Neuronal stem cell (in vitro differentiated cells): Measurements from ENCODE around the gene ARHGAP31.
"Not testable (repeated sequence)": the region's sequence is repeated elsewhere in the genome, so short reads cannot be mapped to it uniquely, and the experiment has no call there.

Source experiments
- DNase-seq: peaks from one replicate; pipeline ENCODE4 v3.0.0-alpha.2; 2013; ENCODE audit warnings: low spot score
- H2AFZ ChIP-seq: one replicate; pipeline ENCODE4 v1.6.1; 2013; ENCODE audit warnings: mild to moderate bottlenecking, low read length, inconsistent platforms
- H2AK5ac ChIP-seq: 2 replicates; pipeline ENCODE4 v1.6.1; 2013; ENCODE audit warnings: low read depth, mild to moderate bottlenecking, inconsistent platforms, low read length, moderate library complexity, mixed read lengths
- H2BK120ac ChIP-seq: 2 replicates; pipeline ENCODE4 v1.6.1; 2013; ENCODE audit warnings: low read depth, mild to moderate bottlenecking, inconsistent platforms, low read length, moderate library complexity, mixed read lengths
- H2BK12ac ChIP-seq: one replicate; pipeline ENCODE4 v1.6.1; 2013; ENCODE audit warnings: low read length, inconsistent platforms
- H2BK15ac ChIP-seq: 2 replicates; pipeline ENCODE4 v1.6.1; 2013; ENCODE audit warnings: mild to moderate bottlenecking, low read length, inconsistent platforms, mixed read lengths
- H2BK5ac ChIP-seq: one replicate; pipeline ENCODE4 v1.6.1; 2013; ENCODE audit warnings: inconsistent platforms, mild to moderate bottlenecking, low read length, moderate library complexity
- H3K14ac ChIP-seq: one replicate; pipeline ENCODE4 v1.6.1; 2013; ENCODE audit warnings: low read length, inconsistent platforms
- H3K18ac ChIP-seq: 2 replicates; pipeline ENCODE4 v1.6.1; 2013; ENCODE audit warnings: low read length, inconsistent platforms
- H3K23ac ChIP-seq: 2 replicates; pipeline ENCODE4 v1.6.1; 2013; ENCODE audit warnings: low read depth, mild to moderate bottlenecking, mixed read lengths, low read length, inconsistent platforms; ENCODE audit not compliant: poor library complexity
- H3K27ac ChIP-seq: replicated peaks from 3 replicates; pipeline ENCODE4 v1.5.1; 2013; ENCODE audit warnings: low read length, inconsistent platforms
- H3K27me3 ChIP-seq, 3 experiments: 2 replicates each; pipeline ENCODE4 v1.6.1; 2013; ENCODE audit warnings: low read length in 3 of 3, mild to moderate bottlenecking in 2 of 3, inconsistent platforms in 1 of 3, low read depth in 1 of 3, mixed read lengths in 1 of 3, moderate library complexity in 1 of 3; ENCODE audit not compliant: control insufficient read depth in 3 of 3, insufficient read depth in 3 of 3
- H3K36me3 ChIP-seq, 2 donors: replicated peaks in 1 of 2; 2 replicates each; pipeline ENCODE4 v1.6.1; 2013; ENCODE audit warnings: low read length in 2 of 2; ENCODE audit not compliant: control insufficient read depth in 2 of 2, insufficient read depth in 2 of 2
- H3K4ac ChIP-seq: 2 replicates; pipeline ENCODE4 v1.6.1; 2013; ENCODE audit warnings: inconsistent platforms, mild to moderate bottlenecking, low read length, moderate library complexity
- H3K4me1 ChIP-seq, 2 donors: 1 replicate in 1 of 2; 2 replicates in 1 of 2; pipeline ENCODE4 v1.6.1; 2013; ENCODE audit warnings: low read length in 2 of 2, low read depth in 1 of 2; ENCODE audit not compliant: control insufficient read depth in 2 of 2, insufficient read depth in 1 of 2
- H3K4me2 ChIP-seq: one replicate; pipeline ENCODE4 v1.6.1; 2013; ENCODE audit warnings: mild to moderate bottlenecking, low read length, inconsistent platforms; ENCODE audit not compliant: insufficient read depth, poor library complexity, severe bottlenecking
- H3K4me3 ChIP-seq, 2 donors: 2 replicates each; pipeline ENCODE4 v1.5.1; 2013; ENCODE audit warnings: low read length in 2 of 2, mild to moderate bottlenecking in 2 of 2, inconsistent platforms in 1 of 2, moderate library complexity in 1 of 2
- H3K79me1 ChIP-seq: one replicate; pipeline ENCODE4 v1.6.1; 2013; ENCODE audit warnings: low read depth, mild to moderate bottlenecking, inconsistent platforms, low read length, moderate library complexity
- H3K9ac ChIP-seq: one replicate; pipeline ENCODE4 v1.6.1; 2013; ENCODE audit warnings: mild to moderate bottlenecking, low read depth, low read length, inconsistent platforms; ENCODE audit not compliant: poor library complexity
- H3K9me3 ChIP-seq, 2 donors: replicated peaks in 1 of 2; 2 replicates each; pipeline versions ENCODE3 to v1.6.1; 2013; ENCODE audit warnings: low read length in 2 of 2, mild to moderate bottlenecking in 2 of 2, inconsistent platforms in 1 of 2, low read depth in 1 of 2, mixed read lengths in 1 of 2, moderate library complexity in 1 of 2; ENCODE audit not compliant: control insufficient read depth in 2 of 2, insufficient read depth in 1 of 2
- H4K8ac ChIP-seq: one replicate; pipeline ENCODE4 v1.6.1; 2013; ENCODE audit warnings: low read depth, mild to moderate bottlenecking, inconsistent platforms, low read length, moderate library complexity
- H4K91ac ChIP-seq: one replicate; pipeline ENCODE4 v1.6.1; 2013; ENCODE audit warnings: low read length, low read depth, mild to moderate bottlenecking, inconsistent platforms; ENCODE audit not compliant: poor library complexity
- WGBS, 2 donors: extraction: QIAGEN DNeasy Blood & Tissue Kit; methylation state at CpG; one replicate each; pipeline ENCODE4 v1.1.7; 2013; ENCODE audit warnings: missing lambda C conversion rate in 2 of 2, mixed read lengths in 1 of 2; ENCODE audit not compliant: insufficient read length in 2 of 2, insufficient replicate concordance in 1 of 2; ENCODE audit errors: extremely low coverage in 2 of 2; 5-methylcytosine and 5-hydroxymethylcytosine counted together

The ARHGAP31 gene

DNA sequence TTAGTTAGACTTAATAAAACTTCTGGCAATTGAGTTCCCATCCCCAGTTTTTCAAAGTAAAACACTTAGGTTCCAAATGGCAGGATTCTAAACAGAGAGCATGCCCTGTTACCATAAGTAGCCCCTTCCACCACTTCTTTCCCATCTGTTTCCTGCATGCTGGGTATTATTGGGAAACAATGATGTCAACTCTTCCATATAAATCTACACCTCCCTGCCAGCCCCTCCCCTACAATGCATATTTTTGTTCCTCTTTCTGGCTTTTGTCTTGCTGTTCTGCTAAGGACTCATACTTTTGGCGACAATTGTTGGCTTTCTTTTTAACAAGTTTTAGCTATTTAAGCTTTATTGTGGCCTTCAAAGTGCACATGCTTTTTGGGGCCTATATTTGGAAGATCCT lies 11.1 kb downstream of the ARHGAP31 start:
- Histone ChIP-seq H3K36me3 (no peaks in the 10 kb centered on the region), H3K27ac (no peak overlapping the region)
- WGBS, 2 donors = no CpG with 5 or more reads among the region's 1 CpG

DNA sequence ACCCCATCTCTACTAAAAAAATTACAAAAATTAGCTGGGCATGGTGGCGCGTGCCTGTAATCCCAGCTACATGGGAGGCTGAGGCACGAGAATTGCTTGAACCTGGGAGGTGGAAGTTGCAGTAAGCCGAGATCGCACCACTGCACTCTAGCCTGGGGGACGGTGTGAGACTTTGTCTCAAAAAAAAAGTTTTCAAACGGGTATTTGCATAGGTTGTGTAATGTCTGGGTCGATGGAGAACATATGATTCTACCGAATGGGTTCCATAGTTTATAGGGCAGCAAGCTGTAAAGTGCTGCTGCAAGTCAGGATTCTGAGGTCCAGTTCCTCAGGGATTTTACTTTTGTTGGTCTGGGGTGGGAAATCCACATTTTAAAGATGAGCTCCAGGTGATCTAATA lies 12.2 kb downstream of the ARHGAP31 start:
- H4K8ac ChIP-seq, H2BK15ac ChIP-seq, H3K79me1 ChIP-seq, H3K4me1 ChIP-seq, H3K18ac ChIP-seq, H3K14ac ChIP-seq, DNase-seq, H4K91ac ChIP-seq, H3K23ac ChIP-seq, H2BK120ac ChIP-seq, H3K27ac ChIP-seq, H2AFZ ChIP-seq, H2BK12ac ChIP-seq, H3K4me2 ChIP-seq, H2AK5ac ChIP-seq, H3K4me3 ChIP-seq, H3K36me3 ChIP-seq, H3K4ac ChIP-seq, H3K9me3 ChIP-seq, H3K9ac ChIP-seq, H2BK5ac ChIP-seq, H3K27me3 ChIP-seq: not testable (repeated sequence)
- WGBS, 2 donors = no CpG with 5 or more reads among the region's 9 CpGs

More for the DNA sequence above, 11.1 kb downstream of the ARHGAP31 start:
- H4K8ac ChIP-seq = no peak overlapping the region
- no peaks in the 10 kb centered on the region for H3K9me3 ChIP-seq
- peaks cover 2 to 6% of the 10 kb centered on the region in 2 donors for H3K4me1 ChIP-seq
- no peak overlapping the region for H3K18ac ChIP-seq
- H2BK12ac ChIP-seq = no peak overlapping the region
- H3K79me1 ChIP-seq = no peaks in the 10 kb centered on the region
- H3K14ac ChIP-seq = no peak overlapping the region
- H2AFZ ChIP-seq = peak overlapping the region; percentile 35
- H3K4me2 ChIP-seq = no peak overlapping the region
- H2AK5ac ChIP-seq = no peak overlapping the region
- H2BK15ac ChIP-seq = no peak overlapping the region
- no peak overlapping the region for H3K4ac ChIP-seq
- H3K23ac ChIP-seq = no peak overlapping the region
- no peak overlapping the region for H2BK5ac ChIP-seq
- no peak for DNase-seq
- no peak overlapping the region for H2BK120ac ChIP-seq
- H3K9ac ChIP-seq = no peak overlapping the region
- H4K91ac ChIP-seq = no peak overlapping the region
- no peaks in the 10 kb centered on the region for H3K27me3 ChIP-seq
- no peak overlapping the region for H3K4me3 ChIP-seq

DNA sequence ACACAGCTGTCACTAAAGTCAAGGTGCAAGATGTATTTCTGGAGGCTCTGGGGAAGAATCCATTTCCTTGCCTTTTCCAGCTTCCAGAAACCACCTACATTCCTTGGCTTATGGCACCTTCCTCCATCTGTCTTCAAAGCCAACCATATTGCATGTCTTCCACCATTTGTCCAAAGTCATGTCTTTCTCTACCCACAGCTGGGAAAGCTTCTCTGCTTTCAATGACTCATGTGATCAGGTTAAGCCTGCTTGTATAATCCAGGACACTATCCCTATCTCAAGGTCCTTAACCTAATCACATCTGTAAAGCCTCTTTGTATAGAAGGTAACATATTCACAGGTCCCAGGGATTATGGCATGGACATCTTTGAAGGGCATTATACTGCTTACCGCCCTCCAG lies 14.2 kb downstream of the ARHGAP31 start:
- Histone ChIP-seq H3K27me3 (no peaks in the 10 kb centered on the region), H3K4me1 (peaks cover 3 to 9% of the 10 kb centered on the region in 2 donors), H3K27ac (no peak overlapping the region), H2BK120ac (no peak overlapping the region), H4K91ac (no peak overlapping the region), H4K8ac (no peak overlapping the region), H3K79me1 (no peaks in the 10 kb centered on the region), H2AFZ (no peak overlapping the region), H2BK5ac (no peak overlapping the region), H3K4ac (no peak overlapping the region), H2BK15ac (no peak overlapping the region), H2BK12ac (no peak overlapping the region), H2AK5ac (no peak overlapping the region), H3K18ac (no peak overlapping the region), H3K4me2 (no peak overlapping the region), H3K4me3 (no peak overlapping the region), H3K36me3 (no peaks in the 10 kb centered on the region), H3K9me3 (no peaks in the 10 kb centered on the region), H3K14ac (no peak overlapping the region), H3K23ac (no peak overlapping the region), H3K9ac (no peak overlapping the region)
- DNase-seq = no peak
- no CpG with 5 or more reads among the region's 1 CpG for whole genome bisulfite sequencing, 2 donors

DNA sequence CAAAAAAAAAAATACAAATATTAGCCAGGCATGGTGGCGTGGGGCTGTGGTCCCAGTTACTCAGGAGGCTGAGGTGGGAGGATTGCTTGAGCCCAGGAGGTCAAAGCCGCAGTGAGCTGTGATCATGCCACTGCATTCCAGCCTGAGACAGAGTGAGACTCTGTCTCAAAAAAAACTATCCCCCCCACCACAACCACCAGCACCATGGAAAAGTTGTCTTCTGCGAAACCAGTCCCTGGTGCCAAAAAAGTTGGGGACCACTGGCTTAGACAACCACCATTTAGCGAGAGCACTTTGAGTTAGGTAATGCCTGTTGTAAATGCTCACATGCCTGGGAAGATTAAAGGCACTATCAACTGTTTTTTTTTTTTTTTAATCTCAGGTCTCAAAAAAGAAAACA lies 15.4 kb downstream of the ARHGAP31 start:
- no CpG with 5 or more reads among the region's 4 CpGs for WGBS, 2 donors
- Histone ChIP-seq H3K27ac (no peak overlapping the region), H3K9ac (no peak overlapping the region), H2BK120ac (no peak overlapping the region), H2BK5ac (no peak overlapping the region), H3K4me2 (no peak overlapping the region), H3K18ac (no peak overlapping the region), H3K4ac (no peak overlapping the region), H3K36me3 (no peaks in the 10 kb centered on the region), H4K91ac (no peak overlapping the region), H3K4me1 (peaks cover 3 to 8% of the 10 kb centered on the region in 2 donors), H2BK12ac (no peak overlapping the region), H3K4me3 (no peak overlapping the region), H4K8ac (no peak overlapping the region), H3K79me1 (no peaks in the 10 kb centered on the region), H2BK15ac (no peak overlapping the region), H2AK5ac (no peak overlapping the region), H3K9me3 (no peaks in the 10 kb centered on the region), H3K14ac (no peak overlapping the region), H3K23ac (no peak overlapping the region), H3K27me3 (no peaks in the 10 kb centered on the region), H2AFZ (no peak overlapping the region)
- no peak for DNase-seq
